DND-41 (cell line): ENCODE results near the gene TDRD9.

ENCODE experiments used
- EZH2 ChIP-seq: IDR thresholded peaks from 3 replicates; pipeline ENCODE4 v1.6.1; 2012; ENCODE audit warnings: borderline replicate concordance, low read depth, mild to moderate bottlenecking, moderate library complexity, low read length, inconsistent platforms; ENCODE audit not compliant: severe bottlenecking
- TF ChIP-seq, protein P1 (sequence below): IDR thresholded peaks from 2 replicates; pipeline ENCODE4 v1.5.1; 2012; ENCODE audit warnings: borderline replicate concordance, low read length, moderate library complexity, mild to moderate bottlenecking; ENCODE audit not compliant: poor library complexity, severe bottlenecking; ENCODE audit errors: extremely low read depth

DNA sequence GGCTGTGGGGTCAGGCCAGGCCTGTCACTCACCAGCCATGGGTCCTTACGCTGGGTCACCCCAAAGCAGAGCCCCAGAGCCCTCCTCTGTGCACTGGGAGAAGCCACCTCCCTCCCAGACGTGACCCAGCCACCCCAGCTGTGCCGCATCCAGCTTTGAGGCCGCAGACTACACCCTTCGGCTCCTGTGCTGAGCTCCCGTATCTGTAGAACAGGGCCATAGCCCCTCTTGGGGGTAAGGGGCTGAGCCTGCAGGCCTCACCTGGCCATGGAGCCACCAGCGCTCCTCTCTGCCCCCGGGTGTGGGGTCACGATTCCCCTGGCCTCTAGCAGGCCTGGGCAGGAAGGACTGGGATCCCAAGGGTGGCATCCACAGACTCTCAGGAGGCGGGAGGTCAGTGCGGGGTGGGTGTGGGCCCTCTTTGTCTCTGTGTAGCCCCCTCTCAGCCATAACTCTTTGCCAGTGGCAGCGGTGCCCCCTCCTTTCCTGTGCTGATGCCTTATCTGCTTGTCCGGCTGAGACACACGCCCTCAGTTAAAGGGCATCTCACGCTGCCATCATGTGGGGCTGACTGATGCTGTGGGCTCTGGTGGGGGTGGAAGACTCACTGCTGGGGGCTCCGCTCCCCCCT lies 173.5 kb downstream of the TDRD9 start:
- TF ChIP-seq, protein P1, sequence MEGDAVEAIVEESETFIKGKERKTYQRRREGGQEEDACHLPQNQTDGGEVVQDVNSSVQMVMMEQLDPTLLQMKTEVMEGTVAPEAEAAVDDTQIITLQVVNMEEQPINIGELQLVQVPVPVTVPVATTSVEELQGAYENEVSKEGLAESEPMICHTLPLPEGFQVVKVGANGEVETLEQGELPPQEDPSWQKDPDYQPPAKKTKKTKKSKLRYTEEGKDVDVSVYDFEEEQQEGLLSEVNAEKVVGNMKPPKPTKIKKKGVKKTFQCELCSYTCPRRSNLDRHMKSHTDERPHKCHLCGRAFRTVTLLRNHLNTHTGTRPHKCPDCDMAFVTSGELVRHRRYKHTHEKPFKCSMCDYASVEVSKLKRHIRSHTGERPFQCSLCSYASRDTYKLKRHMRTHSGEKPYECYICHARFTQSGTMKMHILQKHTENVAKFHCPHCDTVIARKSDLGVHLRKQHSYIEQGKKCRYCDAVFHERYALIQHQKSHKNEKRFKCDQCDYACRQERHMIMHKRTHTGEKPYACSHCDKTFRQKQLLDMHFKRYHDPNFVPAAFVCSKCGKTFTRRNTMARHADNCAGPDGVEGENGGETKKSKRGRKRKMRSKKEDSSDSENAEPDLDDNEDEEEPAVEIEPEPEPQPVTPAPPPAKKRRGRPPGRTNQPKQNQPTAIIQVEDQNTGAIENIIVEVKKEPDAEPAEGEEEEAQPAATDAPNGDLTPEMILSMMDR, result no peak
- TF ChIP-seq EZH2, result no peak
